ENCODE data around the gene BIRC7. TPM values are rescaled to one million over a fixed set of nuclear protein-coding genes. Genes with fewer than 3 reads are reported as not detected.

The BIRC7 gene
- total RNA-seq, 1 donor from 2014 or later: not detected

GRCh38 chr20:63255931-63256704, 20.4 kb downstream of the BIRC7 start:
- no peak for ATAC-seq
- intact Hi-C loops (cut with DNase I): no loop called here
- DNase-seq (ENCODE audit: missing footprints): no peak

GRCh38 chr20:63256954-63257353, 21.2 kb downstream of the BIRC7 start:
- intact Hi-C loops (cut with DNase I): no loop called here
- DNase-seq (ENCODE audit: missing footprints): no peak
- no peak for ATAC-seq

- DNase-seq (ENCODE audit: missing footprints) (no peak), ATAC-seq (no peak)
- intact Hi-C loops (cut with DNase I): no loop called here
Measured at GRCh38 chr20:63257629-63258028, 21.9 kb downstream of the BIRC7 start.

- intact Hi-C loops (cut with DNase I): no loop called here
- ATAC-seq (no peak), DNase-seq (ENCODE audit: missing footprints) (no peak)
Measured at GRCh38 chr20:63258781-63259180, 23.1 kb downstream of the BIRC7 start.

GRCh38 chr20:63259734-63260460, 24.2 kb downstream of the BIRC7 start:
- intact Hi-C loops (cut with DNase I): no loop called here
- ATAC-seq (no peak), DNase-seq (ENCODE audit: missing footprints) (no peak)

- no peak for DNase-seq (ENCODE audit: missing footprints)
- intact Hi-C loops (cut with DNase I): no loop called here
- no peak for ATAC-seq
Measured at GRCh38 chr20:63260521-63260920, 24.8 kb downstream of the BIRC7 start.

- intact Hi-C loops (cut with DNase I): no loop called here
- no peak for DNase-seq (ENCODE audit: missing footprints)
- ATAC-seq: no peak
Measured at GRCh38 chr20:63261060-63261794, 25.5 kb downstream of the BIRC7 start.

- DNase-seq (ENCODE audit: missing footprints) (no peak), ATAC-seq (no peak)
- intact Hi-C loops (cut with DNase I): no loop called here
Measured at GRCh38 chr20:63261795-63262528, 26.3 kb downstream of the BIRC7 start.

GRCh38 chr20:63262836-63263235, 27.1 kb downstream of the BIRC7 start:
- DNase-seq (ENCODE audit: missing footprints) (no peak), ATAC-seq (no peak)
- intact Hi-C loops (cut with DNase I): no loop called here

GRCh38 chr20:63264000-63264399, 28.3 kb downstream of the BIRC7 start:
- no peak for ATAC-seq
- intact Hi-C loops (cut with DNase I): no loop called here
- DNase-seq (ENCODE audit: missing footprints): no peak

GRCh38 chr20:63264519-63264918, 28.8 kb downstream of the BIRC7 start:
- ATAC-seq: no peak
- DNase-seq (ENCODE audit: missing footprints): no peak
- intact Hi-C loops (cut with DNase I): no loop called here

GRCh38 chr20:63265891-63266515, 30.3 kb downstream of the BIRC7 start:
- intact Hi-C loops (cut with DNase I): no loop called here
- no peak for ATAC-seq
- no peak for DNase-seq (ENCODE audit: missing footprints)

GRCh38 chr20:63267691-63268090, 32.0 kb downstream of the BIRC7 start:
- intact Hi-C loops (cut with DNase I): no loop called here
- no peak for DNase-seq (ENCODE audit: missing footprints)
- no peak for ATAC-seq

GRCh38 chr20:63268256-63268655, 32.6 kb downstream of the BIRC7 start:
- no peak for ATAC-seq
- DNase-seq (ENCODE audit: missing footprints): no peak

GRCh38 chr20:63268671-63269439, 33.1 kb downstream of the BIRC7 start:
- no peak for DNase-seq (ENCODE audit: missing footprints)
- no peak for ATAC-seq
- intact Hi-C loops (cut with DNase I): no loop called here

More at GRCh38 chr20:63268256-63268655, 32.6 kb downstream of the BIRC7 start:
- intact Hi-C loops (cut with DNase I): no loop called here

- no peak for DNase-seq (ENCODE audit: missing footprints)
- ATAC-seq: no peak
- intact Hi-C loops (cut with DNase I): no loop called here
Measured at GRCh38 chr20:63269724-63270123, 34.0 kb downstream of the BIRC7 start.

- ATAC-seq (no peak), DNase-seq (ENCODE audit: missing footprints) (no peak)
- intact Hi-C loops (cut with DNase I): no loop called here
Measured at GRCh38 chr20:63270606-63271325, 35.1 kb downstream of the BIRC7 start.

All from Right ventricle myocardium inferior (tissue), 1 donor.